HG02970 (cell line): ENCODE results near the gene C9orf57.
"Not testable (repeated sequence)": the region's sequence is repeated elsewhere in the genome, so short reads cannot be mapped to it uniquely, and the experiment has no call there.

ENCODE experiments used
- ATAC-seq: cut with Tn5 transposase; IDR thresholded peaks from one replicate; pipeline ENCODE4 v1.9.1; 2021; ENCODE audit warnings: mild to moderate bottlenecking, moderate library complexity, moderate number of reproducible peaks; ENCODE audit not compliant: unreplicated experiment, low FRiP score

The C9orf57 gene

GRCh38 chr9:72029986-72030385 is 30.4 kb downstream of the C9orf57 start:
- no peak for ATAC-seq

GRCh38 chr9:72025906-72026305 is 34.5 kb downstream of the C9orf57 start:
- ATAC-seq, result no peak

- ATAC-seq, result no peak
Measured at GRCh38 chr9:72023596-72023995, 36.8 kb downstream of the C9orf57 start.

DNA sequence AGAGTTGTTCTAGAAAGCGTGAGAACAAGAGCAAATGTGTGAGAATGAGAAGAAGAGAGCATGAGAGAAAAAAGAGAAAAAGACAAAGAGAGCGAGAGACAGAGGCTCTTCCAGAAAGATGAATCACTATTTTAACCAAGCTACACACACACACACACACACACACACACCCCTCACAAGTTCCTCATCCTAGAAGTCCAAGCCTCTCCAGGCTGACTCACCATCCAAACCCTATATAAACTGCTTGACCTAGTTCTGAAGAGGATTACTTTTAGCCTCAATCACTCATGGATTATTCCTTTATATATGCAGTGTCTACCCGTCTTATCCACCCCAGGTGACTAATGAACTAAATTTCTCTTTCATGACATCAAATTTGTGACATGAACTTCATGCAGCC is 37.6 kb downstream of the C9orf57 start:
- no peak for ATAC-seq

DNA sequence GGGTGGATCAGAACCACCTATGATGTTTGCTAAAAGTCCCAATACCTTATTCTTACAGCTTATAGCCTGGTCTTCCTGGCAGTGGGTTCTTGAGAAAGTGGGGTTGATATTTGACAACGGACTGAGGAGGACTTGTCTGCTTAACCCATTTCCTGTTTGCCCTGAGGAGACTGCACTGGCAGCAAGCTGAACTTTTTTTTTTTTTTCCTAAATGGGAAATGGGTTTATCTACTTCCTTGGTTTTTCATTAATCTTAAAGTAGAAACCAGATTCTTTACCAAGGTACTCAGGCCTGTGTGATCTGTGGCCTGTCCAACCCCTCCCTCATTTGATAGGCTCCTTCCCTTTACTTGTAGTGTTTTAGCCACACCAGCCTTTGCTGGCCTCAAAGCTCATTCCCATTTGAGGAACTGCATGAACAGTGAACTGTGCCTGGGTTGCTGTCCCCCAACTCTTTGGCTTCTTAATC is 47.1 kb downstream of the C9orf57 start:
- no peak for ATAC-seq

DNA sequence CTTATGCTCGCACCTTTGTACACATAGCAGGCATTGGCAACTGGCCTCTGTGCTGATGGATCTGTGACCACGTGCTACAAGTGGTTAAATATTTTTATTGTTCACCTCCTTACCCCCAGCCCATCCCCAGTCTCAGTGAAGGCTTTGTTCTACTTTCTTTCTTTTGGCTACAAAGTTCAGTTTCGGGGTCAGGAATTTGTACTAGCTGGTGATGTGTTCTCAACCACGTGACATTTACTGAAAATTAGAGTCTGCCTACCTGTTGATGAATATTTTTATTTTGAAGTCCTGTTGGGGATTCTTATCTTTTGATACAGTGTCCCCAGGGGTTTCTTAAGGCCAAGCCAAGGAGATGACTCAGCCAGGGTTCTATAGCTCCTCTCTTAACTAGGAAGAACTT is 47.8 kb downstream of the C9orf57 start:
- no peak for ATAC-seq

DNA sequence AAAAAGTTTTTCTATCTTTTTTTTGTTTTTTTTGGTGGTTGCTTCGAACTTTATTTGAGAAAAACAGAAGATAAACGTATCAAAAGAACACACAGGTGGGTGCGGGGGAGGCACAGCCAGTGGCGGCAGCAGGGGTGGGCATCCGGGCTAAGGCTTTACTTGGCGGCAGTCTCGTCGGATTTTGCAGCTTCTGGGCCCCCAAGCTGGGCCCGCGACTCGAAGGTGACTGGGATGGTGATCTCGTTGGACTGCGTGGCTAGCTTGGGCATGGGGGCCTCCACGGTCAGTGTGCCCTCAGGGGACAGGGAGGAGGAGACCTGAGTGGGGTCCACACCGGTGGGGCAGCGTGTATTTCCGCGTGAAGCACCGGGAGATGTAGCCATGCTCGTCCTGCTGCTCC is 52.7 kb downstream of the C9orf57 start:
- not testable (repeated sequence) for ATAC-seq

- ATAC-seq, result no peak
Measured at GRCh38 chr9:72006501-72006900, 53.9 kb downstream of the C9orf57 start.

- no peak for ATAC-seq
Measured at GRCh38 chr9:72005451-72005850, 55.0 kb downstream of the C9orf57 start.
